HCT116 (cell line): ENCODE data around the gene CNMD. TPM values are rescaled to one million over a fixed set of nuclear protein-coding genes. Genes with fewer than 3 reads are reported as not detected.

Source experiments
- ATAC-seq: fragments of 200-7000 bp; cut with Tn5 transposase; 2 replicates; pipeline ENCODE4 v1.9.1; 2020; ENCODE audit warnings: mild to moderate bottlenecking, moderate library complexity
- BruUV-seq: library from RNA; stranded (reverse); fragments of 400-500 nt; replicated peaks from 2 replicates; lab custom pipeline; 2021; lab: Mats Ljungman, UMichigan
- CTCF ChIA-PET: fragments of 300-600 bp; sonication (Branson Sonifier 250); formaldehyde crosslinking; loops from one replicate; lab custom pipeline; 2021; ENCODE audit warnings: antibody characterized with exemption; lab: Charles Lee
- POLR2A ChIA-PET: fragments of 300-600, 350-600 bp; sonication (Branson Sonifier 250); formaldehyde crosslinking; loops from one replicate; lab custom pipeline; 2021; ENCODE audit warnings: antibody characterized with exemption; lab: Charles Lee
- RAD21 ChIA-PET, 2 experiments: fragments of 300-600 bp; sonication (Branson Sonifier 250); formaldehyde crosslinking; loops; one replicate each; lab custom pipeline; 2023; ENCODE audit warnings: low total read pairs in 2 of 2; ENCODE audit not compliant: uncharacterized antibody in 2 of 2, unreplicated experiment in 2 of 2, low non-redundant PET in 1 of 2; lab: Charles Lee
- DNase-seq: peaks from one replicate; pipeline ENCODE4 v3.0.0-alpha.2; 2010; ENCODE audit warnings: low read depth, low spot score
- H2AFZ ChIP-seq: fragments of 200-600 bp; shearing (Covaris generic), sonication (generic); 2 replicates; pipeline ENCODE4 v1.6.1; 2017; ENCODE audit warnings: low read depth, mixed run types, mixed read lengths, antibody characterized with exemption, low read length; ENCODE audit not compliant: poor library complexity, severe bottlenecking
- H3K27ac ChIP-seq: 2 replicates; pipeline ENCODE4 v1.5.1; 2012; ENCODE audit warnings: low read depth, low read length
- H3K27me3 ChIP-seq: fragments of 200-600 bp; sonication (generic); 2 replicates; pipeline ENCODE4 v1.6.1; 2016; ENCODE audit warnings: mixed run types, low read length, mixed read lengths; ENCODE audit not compliant: insufficient read depth
- H3K36me3 ChIP-seq, 2 experiments: fragments of 200-500 bp in 1 of 2; fragments of 200-600 bp in 1 of 2; sonication (Bioruptor generic) in 1 of 2; sonication (generic) in 1 of 2; 2 replicates each; pipeline versions ENCODE4 v1.5.1 to v1.6.1; 2014 to 2016; ENCODE audit warnings: low read length in 2 of 2, inconsistent platforms in 1 of 2, mixed read lengths in 1 of 2, mixed run types in 1 of 2; ENCODE audit not compliant: insufficient read depth in 2 of 2, control insufficient read depth in 1 of 2
- H3K4me1 ChIP-seq, 2 experiments: fragments of 200-600 bp in 1 of 2; sonication (generic) in 1 of 2; 2 replicates each; pipeline versions ENCODE4 v1.5.1 to v1.6.1; 2012 to 2017; ENCODE audit warnings: low read length in 2 of 2, inconsistent platforms in 1 of 2, mild to moderate bottlenecking in 1 of 2, mixed read lengths in 1 of 2, mixed run types in 1 of 2, moderate library complexity in 1 of 2; ENCODE audit not compliant: insufficient read depth in 2 of 2, control insufficient read depth in 1 of 2
- H3K4me2 ChIP-seq: fragments of 200-600 bp; sonication (generic); 2 replicates; pipeline ENCODE4 v1.6.1; 2017; ENCODE audit warnings: mixed run types, low read length, mixed read lengths
- H3K4me3 ChIP-seq, 2 experiments: fragments of 200-600 bp in 1 of 2; sonication (generic) in 1 of 2; replicated peaks in 1 of 2; 2 replicates each; pipeline ENCODE4 v1.5.1; 2011 to 2016; ENCODE audit warnings: low read length in 2 of 2, control low read depth in 1 of 2, low read depth in 1 of 2, mild to moderate bottlenecking in 1 of 2, mixed read lengths in 1 of 2, mixed run types in 1 of 2
- H3K79me2 ChIP-seq: fragments of 200-600 bp; sonication (generic); 2 replicates; pipeline ENCODE4 v1.6.1; 2017; ENCODE audit warnings: mild to moderate bottlenecking, mixed run types, low read length, moderate library complexity, mixed read lengths; ENCODE audit not compliant: insufficient read depth
- H3K9ac ChIP-seq: fragments of 200-600 bp; sonication (generic); 2 replicates; pipeline ENCODE4 v1.6.1; 2016; ENCODE audit warnings: low read length, mixed read lengths
- H3K9me2 ChIP-seq: fragments of 200-600 bp; sonication (generic), shearing (Covaris generic); 2 replicates; pipeline ENCODE4 v1.6.1; 2017; ENCODE audit warnings: mixed run types, mild to moderate bottlenecking, moderate library complexity; ENCODE audit not compliant: insufficient read depth
- H3K9me3 ChIP-seq, 2 experiments: fragments of 200-500 bp in 1 of 2; fragments of 200-600 bp in 1 of 2; sonication (Bioruptor generic) in 1 of 2; sonication (generic) in 1 of 2; 2 replicates each; pipeline ENCODE4 v1.6.1; 2014 to 2017; ENCODE audit warnings: low read length in 2 of 2, mixed read lengths in 2 of 2, inconsistent platforms in 1 of 2, low read depth in 1 of 2, mild to moderate bottlenecking in 1 of 2, mixed run types in 1 of 2, moderate library complexity in 1 of 2; ENCODE audit not compliant: control insufficient read depth in 1 of 2, insufficient read depth in 1 of 2
- H4K20me1 ChIP-seq: fragments of 200-600 bp; sonication (generic), shearing (Covaris generic); 2 replicates; pipeline ENCODE4 v1.6.1; 2017; ENCODE audit warnings: mixed run types, mild to moderate bottlenecking, moderate library complexity; ENCODE audit not compliant: insufficient read depth
- ATF3 ChIP-seq: IDR thresholded peaks from 2 replicates; pipeline ENCODE4 v1.6.1; 2012
- CEBPB ChIP-seq: IDR thresholded peaks from 2 replicates; pipeline ENCODE4 v1.6.1; 2012; ENCODE audit warnings: low read depth
- CTCF ChIP-seq, 3 experiments: fragments of 200-600 bp in 1 of 3; sonication (generic) in 1 of 3; IDR thresholded peaks in 2 of 3; conservative IDR thresholded peaks in 1 of 3; 2 replicates each; pipeline ENCODE4 v1.5.1; 2012 to 2017; ENCODE audit warnings: low read depth in 2 of 3, low read length in 2 of 3, antibody characterized with exemption in 1 of 3, borderline replicate concordance in 1 of 3, control low read depth in 1 of 3, mild to moderate bottlenecking in 1 of 3, mixed read lengths in 1 of 3, mixed run types in 1 of 3, moderate library complexity in 1 of 3; ENCODE audit not compliant: insufficient read depth in 1 of 3
- EGR1 ChIP-seq: IDR thresholded peaks from 2 replicates; pipeline ENCODE4 v1.6.1; 2012; ENCODE audit warnings: low read depth
- ELF1 ChIP-seq: IDR thresholded peaks from 2 replicates; pipeline ENCODE4 v1.6.1; 2012; ENCODE audit warnings: low read depth, borderline replicate concordance
- EZH2 ChIP-seq: fragments of 200-600 bp; sonication (generic); IDR thresholded peaks from 2 replicates; pipeline ENCODE4 v1.6.1; 2017; ENCODE audit warnings: antibody characterized with exemption, mixed run types
- EZH2phosphoT487 ChIP-seq: fragments of 200-600 bp; IDR thresholded peaks from 2 replicates; pipeline ENCODE4 v1.6.1; 2018; ENCODE audit warnings: antibody characterized with exemption, borderline replicate concordance
- FOSL1 ChIP-seq: IDR thresholded peaks from 2 replicates; pipeline ENCODE4 v1.6.1; 2012; ENCODE audit warnings: low read depth
- JUND ChIP-seq: IDR thresholded peaks from 2 replicates; pipeline ENCODE4 v1.6.1; 2012
- MAX ChIP-seq: IDR thresholded peaks from 2 replicates; pipeline ENCODE4 v1.6.1; 2012
- POLR2A ChIP-seq: IDR thresholded peaks from 2 replicates; pipeline ENCODE4 v1.7.0; 2011; ENCODE audit warnings: borderline replicate concordance; ENCODE audit not compliant: insufficient read depth, insufficient read length; ENCODE audit errors: extremely low read depth
- REST ChIP-seq: IDR thresholded peaks from 2 replicates; pipeline ENCODE4 v1.6.1; 2012; ENCODE audit warnings: low read depth
- SIN3A ChIP-seq: IDR thresholded peaks from 2 replicates; pipeline ENCODE4 v1.6.1; 2012; ENCODE audit warnings: low read depth
- SP1 ChIP-seq: IDR thresholded peaks from 2 replicates; pipeline ENCODE4 v1.6.1; 2012; ENCODE audit warnings: low read depth
- SRF ChIP-seq: IDR thresholded peaks from 2 replicates; pipeline ENCODE4 v1.6.1; 2012; ENCODE audit warnings: low read depth
- TCF7L2 ChIP-seq: IDR thresholded peaks from 2 replicates; pipeline ENCODE4 v1.7.0; 2011; ENCODE audit warnings: borderline replicate concordance, inconsistent platforms; ENCODE audit not compliant: insufficient read depth, insufficient read length; ENCODE audit errors: extremely low read depth
- YY1 ChIP-seq: IDR thresholded peaks from 2 replicates; pipeline ENCODE4 v1.6.1; 2011; ENCODE audit warnings: low read length, low read depth, moderate library complexity, mild to moderate bottlenecking; ENCODE audit not compliant: insufficient replicate concordance; ENCODE audit errors: extremely low read depth
- ZBTB33 ChIP-seq: IDR thresholded peaks from 2 replicates; pipeline ENCODE4 v1.6.1; 2011; ENCODE audit warnings: mild to moderate bottlenecking, low read length, moderate library complexity; ENCODE audit not compliant: insufficient replicate concordance; ENCODE audit errors: extremely low read depth
- ZFX ChIP-seq: fragments of 450-650 bp; IDR thresholded peaks from 2 replicates; pipeline ENCODE4 v1.6.1; 2017
- ZNF274 ChIP-seq: fragments of 200-500 bp; sonication (Bioruptor generic); IDR thresholded peaks from 2 replicates; pipeline ENCODE4 v1.6.1; 2014; ENCODE audit warnings: mild to moderate bottlenecking, low read depth, low read length, inconsistent platforms
- intact Hi-C: fragments of 100-400 bp; cut with micrococcal nuclease; formaldehyde crosslinking; loops from 2 replicates; pipeline ENCODE4 v1.10.0; 2022
- total RNA-seq: library from RNA; stranded (reverse); gene quantifications from one replicate; pipeline ENCODE4 v1.2.1, GENCODE V29; 2021; ENCODE audit not compliant: unreplicated experiment

The CNMD gene
- total RNA-seq, 1 experiment from 2014 or later = not detected

- no TSS peak for BruUV-seq
- H3K36me3 ChIP-seq = no peaks in the 10 kb centered on the region
- RAD21 ChIA-PET = no interaction called here
- H3K79me2 ChIP-seq = no peaks in the 10 kb centered on the region
- H3K4me2 ChIP-seq = no peak overlapping the region
- no peaks in the 10 kb centered on the region for H4K20me1 ChIP-seq
- H2AFZ ChIP-seq = no peak overlapping the region
- ATAC-seq = no peak
- POLR2A ChIA-PET = no interaction called here
- H3K4me3 ChIP-seq = no peak overlapping the region
- H3K9me3 ChIP-seq = no peaks in the 10 kb centered on the region
- H3K27ac ChIP-seq = no peak overlapping the region
- no peaks in the 10 kb centered on the region for H3K4me1 ChIP-seq
- H3K9ac ChIP-seq = no peak overlapping the region
- H3K27me3 ChIP-seq = peaks cover 30% of the 10 kb centered on the region
- CTCF ChIA-PET = no interaction called here
- intact Hi-C loops = no loop called here
- no peaks in the 10 kb centered on the region for H3K9me2 ChIP-seq
- no peak for DNase-seq
- TF ChIP-seq ZBTB33 (no peak), EZH2 (no peak), ELF1 (no peak), REST (no peak), ZFX (no peak), TCF7L2 (no peak), EZH2phosphoT487 (no peak), JUND (no peak), SIN3A (no peak), EGR1 (no peak), CTCF (IDR thresholded peaks at IDR 0.05 in 2 of 3, conservative IDR thresholded peaks at IDR 0.05 in 1 of 3; ENCODE audit: borderline replicate concordance in 1 of 3, insufficient read depth in 1 of 3, low read depth in 2 of 3, low read length in 2 of 3) (no peak), SP1 (no peak), SRF (no peak), FOSL1 (no peak), MAX (no peak), CEBPB (no peak), YY1 (no peak), POLR2A (no peak), ZNF274 (no peak), ATF3 (no peak)
Observed at GRCh38 chr13:52775511-52775910, 35.9 kb upstream of the CNMD start.
